Sigmoid colon (tissue), 7 donors: ENCODE measurements around the gene POC1B. TPM values are rescaled to one million over a fixed set of nuclear protein-coding genes. Genes with fewer than 3 reads are reported as not detected.

Experiments
- DNase-seq: peaks from one replicate; pipeline ENCODE4 v3.0.0-alpha.2; 2019
- H3K27ac ChIP-seq, 4 donors: fragments of 200-600 bp; sonication (generic); one replicate each; pipeline ENCODE4 v1.5.1; 2016 to 2019; ENCODE audit warnings: mild to moderate bottlenecking in 1 of 4
- H3K27me3 ChIP-seq, 3 donors: fragments of 200-600 bp; sonication (generic); one replicate each; pipeline ENCODE4 v1.5.1; 2019; ENCODE audit warnings: mild to moderate bottlenecking in 1 of 3
- H3K36me3 ChIP-seq, 4 donors: fragments of 200-600 bp; sonication (generic); one replicate each; pipeline ENCODE4 v1.5.1; 2016 to 2019
- H3K4me1 ChIP-seq, 4 donors: fragments of 200-600 bp; sonication (generic); one replicate each; pipeline ENCODE4 v1.5.1; 2017 to 2019
- H3K4me3 ChIP-seq, 4 donors: fragments of 200-600 bp; sonication (generic); one replicate each; pipeline ENCODE4 v1.5.1; 2017 to 2019; ENCODE audit warnings: mild to moderate bottlenecking in 2 of 4, moderate library complexity in 1 of 4
- H3K9me3 ChIP-seq, 4 donors: fragments of 200-600 bp in 3 of 4; sonication (generic) in 3 of 4; one replicate each; pipeline versions ENCODE4 v1.5.1 to v1.6.1; 2013 to 2019
- CTCF ChIP-seq, 4 experiments: fragments of 450-650 bp in 3 of 4; fragments of 200-600 bp in 1 of 4; IDR thresholded peaks; one replicate each; pipeline ENCODE4 v1.5.1; 2016 to 2019; ENCODE audit warnings: antibody characterized with exemption in 4 of 4, mild to moderate bottlenecking in 3 of 4, moderate library complexity in 2 of 4
- EP300 ChIP-seq, 4 donors: sonication (generic); formaldehyde crosslinking; IDR thresholded peaks; one replicate each; pipeline ENCODE4 v1.6.1; 2017; ENCODE audit warnings: antibody characterized with exemption in 4 of 4
- POLR2A ChIP-seq, 2 donors: fragments of 450-650 bp; IDR thresholded peaks; one replicate each; pipeline ENCODE4 v1.6.1; 2016; ENCODE audit warnings: antibody characterized with exemption in 2 of 2, mild to moderate bottlenecking in 2 of 2, moderate library complexity in 2 of 2
- POLR2AphosphoS5 ChIP-seq, 4 donors: sonication (generic); formaldehyde crosslinking; IDR thresholded peaks; one replicate each; pipeline ENCODE4 v1.6.1; 2017; ENCODE audit warnings: antibody characterized with exemption in 4 of 4
- WGBS, 2 donors: extraction: QIAGEN DNeasy Blood & Tissue Kit; methylation state at CpG; one replicate each; pipeline ENCODE4 v1.1.7; 2013; 5-methylcytosine and 5-hydroxymethylcytosine counted together
- intact Hi-C: fragments of 100-400 bp; cut with DNase I; formaldehyde crosslinking; loops from one replicate; pipeline ENCODE4 v1.15.1; 2023
- polyA plus RNA-seq, 3 donors: library from polyadenylated mRNA; stranded (reverse); fragments of 200-250 nt; gene quantifications; one replicate each; pipeline ENCODE4 v1.2.3, GENCODE V29; 2013
- total RNA-seq, 4 donors: library from RNA; depleted of rRNA; stranded (reverse); fragments of >200 nt; gene quantifications; one replicate each; pipeline ENCODE4 v1.1.0, GENCODE V29; 2016
- donor health status: healthy with polysubstance abuse.
- donor health status: Bipolar disorder and iron deficiency.
- donor health status: healthy.

POC1B gene
- total RNA-seq (10 to 100 TPM; 14.1 to 29.1 (median 26.0) TPM), polyA plus RNA-seq (10 to 100 TPM; 12.5 to 31.7 (median 28.8) TPM)

GRCh38 chr12:89525824-89526770 is at the start of gene POC1B:
TSS of gene POC1B (minus strand) at chr12:89526047. CDS start at chr12:89525895, 152 bp downstream.
- H3K9me3 ChIP-seq: no peaks in the 10 kb centered on the region
- H3K27ac ChIP-seq: peak within 1 kb of the TSS; percentile 87 to 92 (median 90)
- intact Hi-C loops: loop anchor here (2.0 to 10.0 kb wide), 6 partner anchors 55 to 1381 kb away; partner anchors contain the start of genes CEP290, DUSP6 and TMTC3
- H3K4me3 ChIP-seq: peak within 1 kb of the TSS; percentile 74 to 95 (median 94)
- peaks cover 0 to 48% (median 34%) of the 10 kb centered on the region in 4 donors for H3K4me1 ChIP-seq
- TF ChIP-seq POLR2A (IDR thresholded peaks at IDR 0.05): peak in 1 of 2 donors; percentile 13
- peak; percentile 25 to 66 (median 60) for TF ChIP-seq POLR2AphosphoS5 (IDR thresholded peaks at IDR 0.05)
- no peak for TF ChIP-seq CTCF (IDR thresholded peaks at IDR 0.05)
- no peak for TF ChIP-seq EP300 (IDR thresholded peaks at IDR 0.05)
- H3K27me3 ChIP-seq: no peaks in the 10 kb centered on the region
- peak; percentile 83 for DNase-seq
- no peaks in the 10 kb centered on the region for H3K36me3 ChIP-seq
- WGBS, 2 donors: 2% methylated on average over 39 of the region's 39 CpGs

- no peaks in the 10 kb centered on the region for H3K27me3 ChIP-seq
- peaks cover 0 to 6% (median 0%) of the 10 kb centered on the region in 4 donors for H3K4me1 ChIP-seq
- no peaks in the 10 kb centered on the region for H3K36me3 ChIP-seq
- TF ChIP-seq EP300 (IDR thresholded peaks at IDR 0.05) (no peak), CTCF (IDR thresholded peaks at IDR 0.05) (no peak), POLR2AphosphoS5 (IDR thresholded peaks at IDR 0.05) (no peak), POLR2A (IDR thresholded peaks at IDR 0.05) (no peak)
- H3K9me3 ChIP-seq: no peaks in the 10 kb centered on the region
- WGBS, 2 donors: 65 to 80% methylated on average over 1 of the region's 1 CpG
- H3K4me3 ChIP-seq: no peak overlapping the region
- intact Hi-C loops: no loop called here
- no peak overlapping the region for H3K27ac ChIP-seq
- no peak for DNase-seq
Observed at GRCh38 chr12:89575374-89575773, 49.5 kb upstream of the POC1B start.

GRCh38 chr12:89574736-89575208 is 48.9 kb upstream of the POC1B start:
- WGBS, 2 donors: 38 to 65% methylated on average over 2 of the region's 2 CpGs
- no peak for TF ChIP-seq CTCF (IDR thresholded peaks at IDR 0.05)
- TF ChIP-seq EP300 (IDR thresholded peaks at IDR 0.05): no peak
- no peak for TF ChIP-seq POLR2A (IDR thresholded peaks at IDR 0.05)
- no peak for TF ChIP-seq POLR2AphosphoS5 (IDR thresholded peaks at IDR 0.05)
- Histone ChIP-seq H3K27me3 (no peaks in the 10 kb centered on the region), H3K4me1 (peaks cover 0 to 6% (median 0%) of the 10 kb centered on the region in 4 donors), H3K27ac (no peak overlapping the region), H3K4me3 (no peak overlapping the region), H3K36me3 (no peaks in the 10 kb centered on the region), H3K9me3 (no peaks in the 10 kb centered on the region)
- intact Hi-C loops: no loop called here
- DNase-seq: no peak

- Histone ChIP-seq H3K27me3 (no peaks in the 10 kb centered on the region), H3K36me3 (no peaks in the 10 kb centered on the region), H3K9me3 (no peaks in the 10 kb centered on the region), H3K4me1 (peaks cover 0 to 6% (median 0%) of the 10 kb centered on the region in 4 donors), H3K4me3 (no peak overlapping the region), H3K27ac (no peak overlapping the region)
- no peak for TF ChIP-seq EP300 (IDR thresholded peaks at IDR 0.05)
- no peak for TF ChIP-seq CTCF (IDR thresholded peaks at IDR 0.05)
- no peak for TF ChIP-seq POLR2A (IDR thresholded peaks at IDR 0.05)
- TF ChIP-seq POLR2AphosphoS5 (IDR thresholded peaks at IDR 0.05): no peak
- WGBS, 2 donors: 86 to 92% methylated on average over 5 of the region's 5 CpGs
- no peak for DNase-seq
- intact Hi-C loops: no loop called here
Observed at GRCh38 chr12:89573051-89573810, 47.4 kb upstream of the POC1B start.
